ENCODE measurements around the gene PIGZ. TPM values are rescaled to one million over a fixed set of nuclear protein-coding genes. Genes with fewer than 3 reads are reported as not detected.

Gene PIGZ
- total RNA-seq, 1 donor from 2014 or later: 9.5 TPM

DNA sequence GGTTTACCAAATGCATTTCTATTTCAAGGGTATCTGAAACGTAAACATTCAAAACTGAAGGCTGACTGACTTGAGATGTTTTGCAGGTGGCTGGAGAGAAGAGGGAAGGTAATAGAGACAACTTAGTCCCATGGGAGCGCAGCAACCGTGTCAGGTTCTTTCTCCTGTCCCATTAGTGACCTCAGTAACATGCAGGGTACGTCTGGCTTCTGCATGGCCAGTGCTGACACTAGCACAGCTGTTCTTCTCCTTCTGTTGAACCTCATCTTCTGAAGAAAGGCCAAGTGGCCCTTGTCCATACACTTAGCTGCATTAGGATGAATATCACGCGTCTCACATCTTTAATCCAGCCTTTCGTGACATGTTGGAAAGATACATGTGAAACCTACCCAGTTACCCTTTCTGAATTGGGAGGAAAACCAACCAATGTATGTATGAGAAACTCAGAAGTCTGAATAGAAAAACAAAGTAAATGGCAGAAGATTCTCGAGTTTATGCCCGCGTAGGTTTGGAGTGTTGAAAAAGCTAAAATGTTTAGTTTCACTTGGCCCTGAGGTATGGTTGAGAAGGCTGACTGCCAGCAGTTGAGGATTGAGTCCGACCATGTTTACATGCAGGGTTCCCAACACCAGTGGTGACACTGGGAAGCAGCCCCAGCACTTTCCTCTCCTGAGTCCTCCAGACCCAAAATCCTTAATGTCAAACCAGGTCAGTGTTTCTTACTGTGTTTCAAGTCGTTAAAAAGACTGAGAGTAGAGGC, 36.6 kb downstream of the PIGZ start:
- Mint-ChIP-seq H3K9me3 (ENCODE audit: unreplicated experiment) (no peaks in the 10 kb centered on the region), H3K27ac (ENCODE audit: unreplicated experiment) (no peak overlapping the region), H3K27me3 (ENCODE audit: unreplicated experiment) (no peaks in the 10 kb centered on the region), H3K36me3 (ENCODE audit: unreplicated experiment) (peaks cover 53% of the 10 kb centered on the region), H3K4me3 (ENCODE audit: unreplicated experiment) (no peak overlapping the region), H3K4me1 (ENCODE audit: unreplicated experiment) (no peaks in the 10 kb centered on the region)
- no peak for DNase-seq (ENCODE audit: extremely low spot score, unreplicated experiment)
- TF ChIP-seq, protein P1, sequence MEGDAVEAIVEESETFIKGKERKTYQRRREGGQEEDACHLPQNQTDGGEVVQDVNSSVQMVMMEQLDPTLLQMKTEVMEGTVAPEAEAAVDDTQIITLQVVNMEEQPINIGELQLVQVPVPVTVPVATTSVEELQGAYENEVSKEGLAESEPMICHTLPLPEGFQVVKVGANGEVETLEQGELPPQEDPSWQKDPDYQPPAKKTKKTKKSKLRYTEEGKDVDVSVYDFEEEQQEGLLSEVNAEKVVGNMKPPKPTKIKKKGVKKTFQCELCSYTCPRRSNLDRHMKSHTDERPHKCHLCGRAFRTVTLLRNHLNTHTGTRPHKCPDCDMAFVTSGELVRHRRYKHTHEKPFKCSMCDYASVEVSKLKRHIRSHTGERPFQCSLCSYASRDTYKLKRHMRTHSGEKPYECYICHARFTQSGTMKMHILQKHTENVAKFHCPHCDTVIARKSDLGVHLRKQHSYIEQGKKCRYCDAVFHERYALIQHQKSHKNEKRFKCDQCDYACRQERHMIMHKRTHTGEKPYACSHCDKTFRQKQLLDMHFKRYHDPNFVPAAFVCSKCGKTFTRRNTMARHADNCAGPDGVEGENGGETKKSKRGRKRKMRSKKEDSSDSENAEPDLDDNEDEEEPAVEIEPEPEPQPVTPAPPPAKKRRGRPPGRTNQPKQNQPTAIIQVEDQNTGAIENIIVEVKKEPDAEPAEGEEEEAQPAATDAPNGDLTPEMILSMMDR (IDR thresholded peaks at IDR 0.05): no peak

DNA sequence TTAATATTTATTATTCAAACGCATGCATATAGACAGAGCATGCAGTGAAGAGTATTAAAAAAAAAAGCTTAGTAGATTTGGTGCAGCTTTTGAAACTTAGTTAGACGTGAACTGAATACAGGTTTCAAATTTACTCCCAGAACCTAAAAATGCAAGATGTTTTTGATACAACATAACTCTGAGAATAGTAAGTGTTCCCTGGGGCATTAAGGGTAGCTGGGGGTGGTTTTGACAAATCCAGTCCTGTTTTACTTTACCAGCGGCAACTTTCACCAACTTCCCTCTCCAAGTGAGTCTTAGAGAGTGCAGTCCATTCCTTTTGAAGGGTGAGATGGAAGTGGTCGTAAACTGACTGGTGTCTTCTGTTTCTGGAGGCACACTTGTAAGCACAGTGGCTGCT, 37.5 kb downstream of the PIGZ start:
- TF ChIP-seq, protein P1 (IDR thresholded peaks at IDR 0.05): no peak
- H3K27me3 Mint-ChIP-seq (ENCODE audit: unreplicated experiment): no peaks in the 10 kb centered on the region
- H3K9me3 Mint-ChIP-seq (ENCODE audit: unreplicated experiment): no peaks in the 10 kb centered on the region
- H3K36me3 Mint-ChIP-seq (ENCODE audit: unreplicated experiment): peaks cover 44% of the 10 kb centered on the region
- no peak for DNase-seq (ENCODE audit: extremely low spot score, unreplicated experiment)
- H3K4me1 Mint-ChIP-seq (ENCODE audit: unreplicated experiment): no peaks in the 10 kb centered on the region
- H3K4me3 Mint-ChIP-seq (ENCODE audit: unreplicated experiment): no peak overlapping the region
- H3K27ac Mint-ChIP-seq (ENCODE audit: unreplicated experiment): no peak overlapping the region

DNA sequence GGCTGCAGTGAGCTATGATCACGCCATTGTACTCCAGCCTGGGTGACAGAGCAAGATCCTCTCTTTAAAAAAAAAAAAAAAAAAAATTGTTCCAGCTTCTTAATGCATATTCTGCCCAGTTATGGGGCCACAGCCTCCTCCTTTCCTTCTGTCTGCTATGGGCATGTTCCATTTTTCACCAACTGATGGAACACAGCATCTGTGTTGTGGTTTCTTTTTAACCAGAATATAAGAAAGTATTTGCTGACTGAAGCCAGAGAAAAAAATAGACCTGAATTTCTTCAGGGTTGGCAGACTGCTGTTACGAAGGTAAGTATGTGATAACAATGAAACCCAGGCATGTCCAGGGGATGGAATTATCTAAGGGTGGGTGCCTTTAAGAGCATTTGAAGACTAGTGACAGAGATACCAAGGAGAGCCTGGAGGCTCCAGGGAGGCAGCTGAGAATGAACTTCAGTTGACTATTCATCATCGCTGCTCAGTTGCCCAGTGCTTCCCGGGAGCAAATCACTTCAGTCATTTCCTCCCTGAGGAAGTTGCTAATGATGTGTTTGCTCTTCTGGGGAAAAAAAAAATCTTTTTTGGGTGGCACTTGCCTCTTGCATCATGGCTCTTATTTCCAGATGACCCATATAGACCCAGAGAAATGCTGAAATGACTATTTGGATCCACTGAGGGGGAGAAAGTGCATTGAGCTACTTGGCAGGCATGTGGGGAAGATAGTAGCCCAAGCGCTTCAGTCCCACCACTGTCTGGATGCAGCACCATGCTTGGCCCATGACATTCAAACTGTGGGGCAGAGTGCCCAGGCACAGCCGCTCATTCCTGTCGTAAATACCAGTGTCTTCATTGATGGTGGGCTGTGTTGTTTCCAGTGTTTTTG, 40.8 kb downstream of the PIGZ start:
- H3K27ac Mint-ChIP-seq (ENCODE audit: unreplicated experiment): no peak overlapping the region
- TF ChIP-seq, protein P1 (IDR thresholded peaks at IDR 0.05): no peak
- no peaks in the 10 kb centered on the region for H3K4me1 Mint-ChIP-seq (ENCODE audit: unreplicated experiment)
- no peak overlapping the region for H3K4me3 Mint-ChIP-seq (ENCODE audit: unreplicated experiment)
- H3K27me3 Mint-ChIP-seq (ENCODE audit: unreplicated experiment): no peaks in the 10 kb centered on the region
- H3K9me3 Mint-ChIP-seq (ENCODE audit: unreplicated experiment): no peaks in the 10 kb centered on the region
- no peak for DNase-seq (ENCODE audit: extremely low spot score, unreplicated experiment)
- H3K36me3 Mint-ChIP-seq (ENCODE audit: unreplicated experiment): peaks cover 33% of the 10 kb centered on the region

DNA sequence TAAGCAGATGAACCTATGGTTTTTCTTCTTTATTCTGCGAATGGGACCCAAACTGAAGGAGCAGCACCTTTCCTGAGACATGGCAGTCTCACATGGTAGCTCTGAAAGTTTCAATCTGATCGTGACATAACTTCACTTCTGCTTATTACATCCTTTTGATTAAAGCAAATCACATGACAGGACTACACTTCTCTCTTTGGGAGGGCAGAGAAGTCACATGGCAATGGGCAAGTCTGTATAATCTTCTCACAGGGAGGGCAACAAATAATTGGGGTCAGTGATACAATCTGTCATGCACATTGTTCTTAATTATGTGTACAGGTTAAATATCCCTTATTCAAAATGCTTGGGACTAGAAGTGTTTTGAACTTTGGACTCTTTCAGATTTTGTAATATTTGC, 47.9 kb downstream of the PIGZ start:
- TF ChIP-seq, protein P1 (IDR thresholded peaks at IDR 0.05): no peak
- H3K27me3 Mint-ChIP-seq (ENCODE audit: unreplicated experiment): no peaks in the 10 kb centered on the region
- H3K36me3 Mint-ChIP-seq (ENCODE audit: unreplicated experiment): peaks cover 15% of the 10 kb centered on the region
- DNase-seq (ENCODE audit: extremely low spot score, unreplicated experiment): no peak
- no peak overlapping the region for H3K27ac Mint-ChIP-seq (ENCODE audit: unreplicated experiment)
- no peak overlapping the region for H3K4me3 Mint-ChIP-seq (ENCODE audit: unreplicated experiment)
- H3K9me3 Mint-ChIP-seq (ENCODE audit: unreplicated experiment): peaks cover 10% of the 10 kb centered on the region
- H3K4me1 Mint-ChIP-seq (ENCODE audit: unreplicated experiment): no peaks in the 10 kb centered on the region

DNA sequence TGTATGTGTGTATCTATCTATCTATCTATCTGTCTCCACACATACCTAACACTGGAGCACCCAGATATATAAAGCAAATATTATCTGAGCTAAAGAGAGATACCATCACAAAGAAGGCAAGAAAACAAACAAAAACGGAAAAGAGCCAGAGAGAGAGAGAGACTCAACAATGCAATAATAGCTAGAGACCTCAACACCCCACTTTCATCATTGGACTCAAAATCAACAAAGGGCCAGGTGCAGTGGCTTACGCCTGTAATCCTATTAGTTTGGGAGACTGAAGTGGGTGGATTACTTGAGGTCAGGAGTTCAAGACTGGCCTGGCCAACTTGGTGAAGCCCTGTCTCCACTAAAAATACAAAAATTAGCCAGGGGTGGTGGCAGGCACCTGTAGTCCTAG, 49.7 kb downstream of the PIGZ start:
- Mint-ChIP-seq H3K36me3 (ENCODE audit: unreplicated experiment) (peaks cover 26% of the 10 kb centered on the region), H3K27me3 (ENCODE audit: unreplicated experiment) (no peaks in the 10 kb centered on the region), H3K9me3 (ENCODE audit: unreplicated experiment) (peaks cover 10% of the 10 kb centered on the region), H3K27ac (ENCODE audit: unreplicated experiment) (no peak overlapping the region), H3K4me1 (ENCODE audit: unreplicated experiment) (no peaks in the 10 kb centered on the region), H3K4me3 (ENCODE audit: unreplicated experiment) (no peak overlapping the region)
- DNase-seq (ENCODE audit: extremely low spot score, unreplicated experiment): no peak
- TF ChIP-seq, protein P1 (IDR thresholded peaks at IDR 0.05): no peak

Data from osteocyte (in vitro differentiated cells).